ENCODE data around the gene XRN2.
A peak's percentile ranks its signal among the peaks of the same experiment; 100 is the strongest.

Gene XRN2

DNA sequence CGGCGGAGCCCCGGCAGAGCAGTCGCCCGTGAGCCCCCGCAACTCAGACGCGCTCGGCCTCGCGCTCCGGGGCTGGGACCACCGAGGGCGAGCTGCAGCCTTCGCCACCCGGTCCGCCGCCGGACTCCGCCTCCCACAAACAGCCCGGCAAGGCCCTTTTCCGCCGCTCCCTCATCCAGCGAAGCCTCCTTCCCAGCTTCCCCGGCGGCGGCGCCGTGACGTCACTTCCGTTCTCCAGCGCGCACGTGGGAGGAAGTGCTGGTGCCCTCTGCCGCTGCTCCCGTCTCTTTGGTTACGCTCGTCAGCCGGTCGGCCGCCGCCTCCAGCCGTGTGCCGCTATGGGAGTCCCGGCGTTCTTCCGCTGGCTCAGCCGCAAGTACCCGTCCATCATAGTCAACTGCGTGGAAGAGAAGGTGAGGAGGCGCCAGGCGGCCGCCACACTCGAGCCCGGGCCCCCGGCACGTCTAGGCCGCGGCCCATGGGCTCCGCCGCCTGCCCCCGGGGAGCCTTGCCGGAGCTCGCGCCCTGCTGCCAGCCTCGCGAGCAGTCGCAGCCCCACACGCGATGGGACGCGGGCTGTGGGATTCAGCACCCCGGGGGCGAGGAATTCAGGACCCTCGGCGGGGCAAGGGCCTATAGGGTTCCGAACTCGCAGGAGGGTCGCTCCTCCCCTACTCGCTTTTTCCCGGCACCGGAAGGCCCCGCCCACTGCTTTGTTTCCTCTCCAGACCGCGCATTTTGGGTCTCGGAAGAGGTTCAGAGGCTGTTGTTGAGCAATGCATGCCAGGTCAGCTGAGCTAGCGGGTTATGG, at the start of gene XRN2:
Gene XRN2 (plus strand): TSS at position 271 of the 811 bp plus-strand sequence. CDS start 68 bp downstream, at position 339.
- peak; percentile 76 for DNase-seq (ENCODE audit: low read depth)

DNA sequence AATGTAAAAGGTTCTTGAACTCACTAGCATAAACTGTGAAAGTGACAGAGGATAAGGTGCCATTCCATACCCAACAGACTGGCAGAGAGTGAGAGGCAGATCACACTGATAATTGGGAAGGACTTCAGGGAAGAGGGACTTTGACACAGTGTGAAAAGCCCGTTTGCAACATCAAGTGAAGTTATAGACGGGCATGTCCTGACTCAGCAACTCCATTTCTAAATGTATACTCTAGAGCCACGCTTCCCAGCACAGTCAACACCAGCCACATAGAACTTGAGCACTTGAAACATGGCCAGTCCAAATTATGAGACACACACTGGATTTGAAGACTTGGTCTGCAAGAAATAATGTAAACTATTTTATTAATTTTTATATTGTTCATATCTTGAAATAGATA, 45.9 kb upstream of the XRN2 start:
- DNase-seq (ENCODE audit: low read depth) = no peak

DNA sequence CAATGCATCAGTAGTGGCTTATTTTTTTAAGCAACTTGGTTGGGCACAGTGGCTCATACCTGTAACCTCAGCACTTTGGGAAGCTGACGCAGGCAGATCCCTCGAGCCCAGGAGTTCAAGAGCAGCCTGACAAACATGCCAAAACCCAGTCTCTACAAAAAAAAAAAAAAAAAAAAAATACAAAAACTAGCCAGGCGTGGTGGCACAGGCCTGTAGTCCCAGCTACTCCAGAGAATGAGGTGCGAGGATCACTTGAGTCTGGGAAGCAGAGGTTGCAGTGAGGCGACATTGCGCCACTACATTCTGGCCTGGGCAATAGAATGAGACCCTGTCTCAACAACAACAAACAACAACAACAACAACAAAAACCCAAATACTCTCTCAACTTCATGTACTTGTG, 44.7 kb upstream of the XRN2 start:
- no peak for DNase-seq (ENCODE audit: low read depth)

DNA sequence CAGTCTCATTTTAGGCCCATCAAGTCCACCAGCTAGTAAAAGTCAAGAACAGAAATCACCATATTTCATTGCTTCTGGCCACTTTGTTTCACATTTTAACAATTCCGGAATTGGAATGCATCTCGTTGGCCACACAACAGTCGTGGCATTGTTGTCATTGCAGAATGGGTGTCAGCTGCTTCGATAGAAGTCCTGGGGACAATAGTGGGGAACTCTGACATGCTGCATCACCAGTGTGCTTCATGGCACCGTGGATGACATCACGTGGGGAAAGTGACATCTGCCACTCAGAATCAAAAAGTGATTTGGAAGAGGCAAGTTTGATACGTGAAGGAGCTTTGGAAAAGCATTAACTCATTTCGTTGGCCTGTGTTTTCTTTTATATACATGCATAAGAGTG, 43.8 kb upstream of the XRN2 start:
- no peak for DNase-seq (ENCODE audit: low read depth)

- DNase-seq (ENCODE audit: low read depth) = no peak
These were observed 40.3 kb upstream of the XRN2 start for GRCh38 chr20:21262812-21263211.

- no peak for DNase-seq (ENCODE audit: low read depth)
These were observed 37.6 kb upstream of the XRN2 start for GRCh38 chr20:21265261-21266190.

DNA sequence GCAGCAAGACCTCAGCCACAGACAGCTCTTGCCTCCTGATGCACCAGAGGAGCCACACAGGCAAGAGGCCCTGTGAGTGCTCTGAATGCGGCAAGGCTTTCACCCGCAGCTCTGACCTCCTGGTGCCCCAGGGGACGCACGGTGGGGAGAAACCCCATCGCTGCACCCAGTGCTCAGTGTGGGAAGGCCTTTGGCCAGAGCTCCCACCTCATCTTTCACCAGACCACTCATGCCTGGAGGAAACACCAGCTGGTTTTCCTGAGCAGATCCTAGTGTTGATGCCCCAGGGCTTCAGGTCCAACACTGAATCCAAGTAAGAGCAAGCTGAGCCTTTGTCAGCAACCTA, 37.0 kb upstream of the XRN2 start:
- no peak for DNase-seq (ENCODE audit: low read depth)

- DNase-seq (ENCODE audit: low read depth) = no peak
These were observed 33.4 kb upstream of the XRN2 start for GRCh38 chr20:21269772-21270171.

- no peak for DNase-seq (ENCODE audit: low read depth)
These were observed 32.3 kb upstream of the XRN2 start for GRCh38 chr20:21270806-21271205.

DNA sequence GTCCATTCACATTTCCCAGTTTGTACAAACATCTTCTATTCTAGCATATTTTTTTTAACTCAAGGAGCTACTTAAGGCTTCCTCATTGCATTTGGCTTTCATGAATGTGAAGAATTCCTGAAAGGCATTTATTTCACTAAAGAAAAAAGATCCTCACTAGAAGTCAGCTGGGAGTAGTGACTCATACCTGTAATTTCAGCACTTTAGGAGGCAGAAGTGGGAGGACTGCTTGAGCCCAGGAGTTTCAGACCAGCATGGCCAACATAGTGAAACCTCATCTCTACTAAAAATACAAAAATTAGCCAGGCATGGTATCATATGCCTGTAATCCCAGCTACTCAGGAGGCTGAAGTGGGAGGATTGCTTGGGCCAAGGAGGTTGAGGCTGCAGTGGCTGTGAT, 30.9 kb upstream of the XRN2 start:
- DNase-seq (ENCODE audit: low read depth) = no peak

DNA sequence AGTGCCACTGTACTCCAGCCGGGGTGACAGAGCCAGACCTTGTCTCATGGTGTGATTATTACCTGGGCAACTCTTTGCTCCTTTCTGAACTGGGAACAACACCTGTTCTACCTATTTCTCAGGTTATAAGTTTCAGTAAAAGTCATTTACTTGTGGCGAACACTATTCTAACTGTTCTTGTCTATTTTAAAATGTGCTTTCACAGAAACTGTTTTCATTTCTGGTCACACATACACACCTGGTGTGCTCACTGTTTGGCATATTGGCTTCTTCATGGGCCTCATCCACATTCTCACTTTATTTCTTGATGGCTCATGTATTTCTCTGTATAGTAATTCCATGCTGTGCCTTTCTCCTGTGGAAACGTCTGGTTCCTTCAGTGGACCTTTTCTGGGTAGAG, 30.5 kb upstream of the XRN2 start:
- no peak for DNase-seq (ENCODE audit: low read depth)

- no peak for DNase-seq (ENCODE audit: low read depth)
These were observed 29.3 kb upstream of the XRN2 start for GRCh38 chr20:21273755-21274386.

DNA sequence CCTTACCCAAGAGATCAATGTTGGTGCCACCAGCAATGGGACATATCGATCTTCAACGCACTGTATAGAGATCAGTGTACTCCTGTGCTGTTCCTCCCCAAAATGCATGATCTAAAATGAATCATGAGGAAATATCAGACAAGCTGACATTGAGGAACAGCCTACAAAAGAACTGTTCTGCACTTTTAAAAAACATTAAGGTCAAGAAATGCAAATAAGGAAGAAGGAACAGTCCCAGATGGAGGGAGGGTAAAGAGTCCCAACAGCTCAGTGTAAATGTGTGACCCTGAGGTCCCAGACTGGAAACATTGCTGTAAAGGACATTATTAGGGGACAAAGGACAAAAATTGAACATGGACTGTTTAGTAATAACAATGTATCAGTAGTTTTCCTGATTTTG, 24.3 kb upstream of the XRN2 start:
- no peak for DNase-seq (ENCODE audit: low read depth)

DNA sequence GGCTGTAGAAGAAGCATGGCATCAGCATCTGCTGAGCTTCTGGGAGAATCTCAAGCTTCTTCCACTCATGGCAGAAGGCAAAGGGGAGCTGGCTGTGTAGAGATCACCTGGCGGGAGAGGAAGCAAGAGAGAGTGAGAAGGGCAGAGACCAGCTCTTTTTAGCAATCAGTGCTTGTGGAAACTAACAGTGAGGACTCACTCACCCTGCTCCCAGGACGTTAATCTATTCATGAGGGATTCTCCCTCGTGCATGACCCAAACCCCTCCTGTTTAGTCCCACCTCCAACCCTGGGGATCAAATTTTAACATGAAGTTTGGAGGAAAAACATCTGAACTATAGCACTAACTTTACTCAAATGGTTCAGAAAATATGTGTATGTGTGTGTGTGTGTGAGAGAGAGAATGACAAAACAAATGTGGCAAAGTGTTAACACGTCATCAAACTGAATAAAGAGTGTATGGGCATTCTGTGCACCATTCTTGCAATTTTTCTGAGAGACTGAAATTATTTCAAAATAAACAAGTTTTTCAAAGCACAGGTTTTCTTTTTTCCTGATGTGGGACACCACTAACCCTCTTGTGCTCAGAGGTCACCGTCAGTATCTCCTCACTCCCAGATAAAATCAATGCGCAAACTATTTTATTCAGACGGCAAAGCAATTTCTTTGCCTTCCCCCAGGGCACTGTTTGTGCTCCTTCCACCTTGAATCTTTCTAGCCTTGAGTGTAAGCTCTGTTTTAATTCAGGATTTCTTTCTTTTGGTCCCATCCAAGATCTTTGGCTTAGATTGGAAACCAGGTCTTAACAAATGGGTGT, 23.2 kb upstream of the XRN2 start:
- no peak for DNase-seq (ENCODE audit: low read depth)

GRCh38 chr20:21280522-21281016, 22.6 kb upstream of the XRN2 start:
- DNase-seq (ENCODE audit: low read depth) = no peak

GRCh38 chr20:21286775-21287174, 16.4 kb upstream of the XRN2 start:
- no peak for DNase-seq (ENCODE audit: low read depth)

DNA sequence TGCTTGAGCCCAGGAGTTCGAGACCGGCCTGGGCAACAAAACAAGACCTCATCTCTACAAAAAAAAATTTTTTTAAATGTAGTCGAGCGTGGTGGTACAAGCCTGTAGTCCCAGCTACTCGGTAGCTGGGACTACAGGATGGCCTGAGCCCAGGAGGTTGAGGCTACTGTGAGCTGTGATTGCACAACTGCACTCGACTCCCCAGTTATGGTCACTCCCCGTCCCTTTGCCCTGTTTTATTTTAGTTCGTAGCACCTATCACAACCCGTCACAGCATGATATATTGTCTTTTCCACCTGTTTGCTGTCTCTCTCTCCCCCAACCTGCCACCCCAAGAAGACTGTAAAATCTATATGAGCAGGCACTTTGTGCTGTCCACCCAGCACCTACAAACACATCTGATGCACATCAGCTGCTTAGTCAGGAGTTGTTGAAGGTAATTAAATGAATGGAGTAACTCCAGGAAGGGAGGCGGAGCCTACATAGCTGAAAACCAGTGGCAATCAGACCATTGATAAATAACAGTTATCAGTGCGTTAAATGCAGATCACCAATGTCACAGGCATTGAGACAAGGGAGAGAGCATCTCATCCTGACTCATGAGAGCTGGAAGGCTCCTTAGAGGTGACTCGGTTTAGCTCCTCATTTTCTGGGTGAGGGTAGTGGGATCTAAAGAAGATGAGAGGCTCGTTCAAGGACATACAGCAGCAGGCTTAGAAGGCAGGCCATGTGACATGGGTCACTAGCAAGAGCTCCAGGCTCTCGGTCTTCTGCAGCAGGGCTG, 14.4 kb upstream of the XRN2 start:
- DNase-seq (ENCODE audit: low read depth) = no peak

DNA sequence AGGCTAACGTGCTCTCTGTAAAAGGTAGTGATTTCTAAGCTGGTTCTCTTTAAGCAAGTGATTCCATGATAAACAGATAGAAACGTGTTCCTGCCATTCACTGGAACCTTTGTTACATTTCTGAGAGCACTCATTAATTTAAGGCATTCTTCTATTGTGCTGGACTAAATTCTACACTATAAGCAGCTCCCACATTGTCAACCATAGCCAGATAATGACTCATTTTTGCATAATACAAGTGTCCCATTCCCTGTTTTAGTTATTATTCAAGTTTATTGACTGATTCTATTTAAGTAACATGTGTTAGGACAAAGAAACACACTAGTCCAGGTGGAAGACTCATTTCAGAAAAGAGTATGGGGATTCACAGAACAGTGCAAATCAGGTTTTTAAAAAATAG, 13.5 kb upstream of the XRN2 start:
- DNase-seq (ENCODE audit: low read depth) = peak; percentile 14

GRCh38 chr20:21291026-21291425, 12.1 kb upstream of the XRN2 start:
- peak; percentile 96 for DNase-seq (ENCODE audit: low read depth)

- no peak for DNase-seq (ENCODE audit: low read depth)
These were observed 8.4 kb upstream of the XRN2 start for GRCh38 chr20:21294755-21295154.

Data from HS-5 (cell line).